K562 (cell line): ENCODE results near the gene GPR152. TPM values are rescaled to one million over a fixed set of nuclear protein-coding genes. Genes with fewer than 3 reads are reported as not detected.

ENCODE experiments used
- ATAC-seq: fragments of 200-7000 bp; cut with Tn5 transposase; 3 replicates; pipeline ENCODE4 v1.9.1; 2020; ENCODE audit warnings: moderate library complexity
- BruUV-seq: library from RNA; stranded (reverse); fragments of 400-500 nt; replicated peaks from 2 replicates; lab custom pipeline; 2021; lab: Mats Ljungman, UMichigan
- CTCF ChIA-PET: fragments of 300-600 bp; formaldehyde crosslinking; extraction: SDS; loops from one replicate; lab custom pipeline; 2021; ENCODE audit warnings: low intra/inter-chr PET ratio; lab: Yijun Ruan, JAX
- POLR2A ChIA-PET: fragments of 300-600, 350-650 bp; sonication (Branson Sonifier 250); formaldehyde crosslinking; extraction: SDS; loops from one replicate; lab custom pipeline; 2021; ENCODE audit warnings: antibody characterized with exemption, inconsistent platforms; lab: Yijun Ruan, JAX
- DNase-seq, 4 experiments: peaks; one replicate each; pipeline versions ENCODE4 v3.0.0 to v3.0.0-alpha.2; 2011 to 2018; ENCODE audit warnings: low spot score in 3 of 4, mixed read lengths in 3 of 4; ENCODE audit errors: extremely low read depth in 1 of 4
- FAIRE-seq: peaks from 2 replicates; lab custom pipeline; 2011; peaks lifted over from hg19 to GRCh38; lab: Jason Lieb, UNC
- H2AFZ ChIP-seq: 2 replicates; pipeline ENCODE4 v1.6.0; 2011; ENCODE audit warnings: low read depth, low read length, control low read depth, inconsistent platforms
- H3K27ac ChIP-seq: fragments of 200-600 bp; 3 replicates; pipeline ENCODE4 v1.8.0; 2011; ENCODE audit warnings: low read depth, mild to moderate bottlenecking, control low read depth, inconsistent platforms, low read length, moderate library complexity, mixed read lengths; ENCODE audit errors: extremely low read depth
- H3K27me3 ChIP-seq, 2 experiments: fragments of 300-600 bp in 1 of 2; 2 replicates in 1 of 2; 3 replicates in 1 of 2; pipeline versions ENCODE4 v1.6.0 to v1.8.0; 2011; ENCODE audit warnings: inconsistent platforms in 2 of 2, low read length in 2 of 2, mild to moderate bottlenecking in 1 of 2, mixed read lengths in 1 of 2, moderate library complexity in 1 of 2; ENCODE audit not compliant: control insufficient read depth in 2 of 2, insufficient read depth in 2 of 2
- H3K36me3 ChIP-seq: fragments of 300-600 bp; 3 replicates; pipeline ENCODE4 v1.8.0; 2011; ENCODE audit warnings: mild to moderate bottlenecking, low read length, inconsistent platforms; ENCODE audit not compliant: control insufficient read depth, insufficient read depth
- H3K4me1 ChIP-seq, 2 experiments: fragments of 200-600 bp in 1 of 2; replicated peaks in 1 of 2; 2 replicates in 1 of 2; 3 replicates in 1 of 2; pipeline versions ENCODE4 v1.5.1 to v1.8.0; 2011; ENCODE audit warnings: inconsistent platforms in 2 of 2, low read length in 2 of 2, mild to moderate bottlenecking in 1 of 2, mixed read lengths in 1 of 2, moderate library complexity in 1 of 2; ENCODE audit not compliant: control insufficient read depth in 2 of 2, insufficient read depth in 2 of 2
- H3K4me2 ChIP-seq: 2 replicates; pipeline ENCODE4 v1.6.1; 2011; ENCODE audit warnings: low read length, control low read depth, inconsistent platforms, mixed read lengths; ENCODE audit not compliant: insufficient read depth
- H3K4me3 ChIP-seq: fragments of 200-600 bp; sonication (generic), shearing (Covaris generic); 2 replicates; pipeline ENCODE4 v1.5.1; 2016; ENCODE audit warnings: control low read depth, inconsistent platforms
- H3K79me2 ChIP-seq: fragments of 200-600 bp; 3 replicates; pipeline ENCODE4 v1.8.0; 2011; ENCODE audit warnings: low read length, inconsistent platforms; ENCODE audit not compliant: control insufficient read depth, insufficient read depth
- H3K9ac ChIP-seq, 2 experiments: 2 replicates each; pipeline versions ENCODE4 v1.6.0 to v1.6.1; 2011; ENCODE audit warnings: low read depth in 2 of 2, low read length in 2 of 2, control low read depth in 1 of 2, inconsistent platforms in 1 of 2, mild to moderate bottlenecking in 1 of 2, mixed read lengths in 1 of 2; ENCODE audit not compliant: insufficient read depth in 1 of 2
- H3K9me1 ChIP-seq: one replicate; pipeline ENCODE4 v1.6.0; 2011; ENCODE audit warnings: inconsistent platforms, mild to moderate bottlenecking, low read length, moderate library complexity; ENCODE audit not compliant: control insufficient read depth, insufficient read depth
- H3K9me3 ChIP-seq: replicated peaks from 2 replicates; pipeline ENCODE4 v1.5.1; 2011; ENCODE audit warnings: low read depth, low read length, inconsistent platforms; ENCODE audit not compliant: control insufficient read depth, insufficient read depth
- H4K20me1 ChIP-seq: replicated peaks from 2 replicates; pipeline ENCODE4 v1.6.1; 2011; ENCODE audit warnings: low read length, inconsistent platforms, mixed read lengths; ENCODE audit not compliant: control insufficient read depth, insufficient read depth
- GATAD2A ChIP-seq: fragments of 450-650 bp; IDR thresholded peaks from 2 replicates; pipeline ENCODE4 v1.6.1; 2017
- PHF21A ChIP-seq: fragments of 450-650 bp; IDR thresholded peaks from 2 replicates; pipeline ENCODE4 v1.6.1; 2017; ENCODE audit warnings: low read depth, borderline replicate concordance
- PHTF2 ChIP-seq: fragments of 250-450 bp; sonication (Bioruptor Pico); IDR thresholded peaks from 2 replicates; pipeline ENCODE4 v1.5.0; 2021; ENCODE audit warnings: mild to moderate bottlenecking
- RB1 ChIP-seq: fragments of 450-650 bp; IDR thresholded peaks from 2 replicates; pipeline ENCODE4 v1.6.1; 2017; ENCODE audit warnings: low read depth, mild to moderate bottlenecking
- SNRNP70 ChIP-seq: fragments of 200-400 bp; formaldehyde crosslinking; optimal IDR thresholded peaks from 2 replicates; pipeline ENCODE3; 2017; ENCODE audit warnings: low read depth, low read length
- TRIM28 ChIP-seq: fragments of 450-650 bp; IDR thresholded peaks from 2 replicates; pipeline ENCODE4 v1.6.1; 2017
- ZNF431 ChIP-seq: sonication (generic); formaldehyde crosslinking; IDR thresholded peaks from 2 replicates; pipeline ENCODE4 v1.8.0; 2022; ENCODE audit warnings: mild to moderate bottlenecking, missing genetic modification reagents
- ZNF668 ChIP-seq: fragments of 250-450 bp; sonication (Bioruptor Pico); IDR thresholded peaks from 2 replicates; pipeline ENCODE4 v1.8.0; 2022; ENCODE audit warnings: mild to moderate bottlenecking, inconsistent platforms
- WGBS: fragments of 100-300 bp; shearing (Covaris generic); methylation state at CpG from one replicate; pipeline ENCODE4 v1.1.6; 2016; ENCODE audit warnings: low coverage, mixed read lengths; ENCODE audit not compliant: insufficient coverage; ENCODE audit errors: missing lambda C conversion rate; 5-methylcytosine and 5-hydroxymethylcytosine counted together
- in situ Hi-C: fragments of 300-500 bp; cut with MboI; formaldehyde crosslinking; loops from 4 replicates; pipeline ENCODE4 v1.15.0; 2018; ENCODE audit warnings: inconsistent platforms, mixed read lengths
- intact Hi-C: fragments of 100-400 bp; cut with micrococcal nuclease; formaldehyde crosslinking; loops from 2 replicates; pipeline ENCODE4 v1.14.2; 2022
- polyA plus RNA-seq, 8 experiments: library from polyadenylated mRNA; depleted of rRNA in 4 of 8; stranded (reverse) in 5 of 8; unstranded in 3 of 8; fragments of >200 nt; fragmentation: Nextera tagmentation in 2 of 8; fragmentation: Illumina TruSeq in 1 of 8; extraction: Ambion mirVana in 2 of 8; extraction: Trizol in 1 of 8; gene quantifications; 2 replicates each; pipeline versions ENCODE4 v1.2.1 to v1.2.3, GENCODE V29; 2011 to 2014; ENCODE audit warnings: inconsistent platforms in 1 of 8, missing spikeins in 1 of 8
- total RNA-seq, 7 experiments: library from RNA; depleted of rRNA in 6 of 7; stranded (reverse); fragments of >200 nt in 6 of 7; fragmentation: Illumina TruSeq in 2 of 7; extraction: Trizol in 2 of 7; gene quantifications; 2 replicates each; pipeline versions ENCODE4 v1.2.1 to v1.2.3, GENCODE V29; 2011 to 2021; ENCODE audit warnings: low replicate concordance in 1 of 7
- TF ChIP-seq, protein P1 (sequence below), 2 experiments: fragments of 450-650 bp; conservative IDR thresholded peaks; 2 replicates each; pipeline ENCODE4 v1.6.1; 2017; ENCODE audit warnings: mild to moderate bottlenecking in 2 of 2, moderate library complexity in 2 of 2

Gene GPR152
- total and polyA plus RNA-seq, 9 of the 15 experiments (the other 6 are each of a cell fraction or from before 2014, with no cell fraction given): not detected

DNA sequence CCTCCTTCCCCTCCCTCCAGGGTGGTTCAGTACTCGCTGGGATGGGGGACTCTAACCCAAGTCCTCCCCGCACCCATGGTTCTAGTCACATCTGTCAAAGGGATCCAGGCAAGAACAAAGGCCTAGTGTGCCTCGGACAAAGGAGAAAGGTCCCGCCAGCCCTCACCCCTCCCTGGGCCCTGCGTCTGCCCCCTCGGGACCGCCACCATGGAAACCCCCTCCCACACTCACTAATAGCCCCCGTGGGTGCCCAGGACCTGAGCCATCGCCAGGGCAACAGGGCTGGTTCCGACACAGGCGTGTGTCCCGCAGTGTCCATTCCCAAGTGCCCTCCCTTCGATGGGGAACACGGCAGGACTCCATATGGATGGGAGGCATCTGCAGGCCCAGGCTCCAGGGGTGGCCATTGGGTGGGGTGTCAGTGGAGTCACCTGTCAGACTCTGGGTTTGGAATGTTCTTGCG lies 42.1 kb downstream of the GPR152 start:
- Histone ChIP-seq H3K9me1 (no peaks in the 10 kb centered on the region), H3K36me3 (no peaks in the 10 kb centered on the region), H4K20me1 (no peaks in the 10 kb centered on the region; the same call in 1 of the 2 replicates), H2AFZ (no peak overlapping the region), H3K27me3 (no peaks in the 10 kb centered on the region), H3K79me2 (no peaks in the 10 kb centered on the region), H3K9me3 (no peaks in the 10 kb centered on the region), H3K4me2 (no peak overlapping the region), H3K4me3 (no peak overlapping the region), H3K9ac (peak overlapping the region in 1 of 2 experiments; percentile 69; a peak in 2 of 4 replicates), H3K4me1 (peaks cover 21 to 66% of the 10 kb centered on the region in 2 experiments), H3K27ac (no peak overlapping the region)
- 57% methylated on average over 5 of the region's 15 CpGs for WGBS
- TF ChIP-seq TRIM28: no peak
- TF ChIP-seq, protein P1, sequence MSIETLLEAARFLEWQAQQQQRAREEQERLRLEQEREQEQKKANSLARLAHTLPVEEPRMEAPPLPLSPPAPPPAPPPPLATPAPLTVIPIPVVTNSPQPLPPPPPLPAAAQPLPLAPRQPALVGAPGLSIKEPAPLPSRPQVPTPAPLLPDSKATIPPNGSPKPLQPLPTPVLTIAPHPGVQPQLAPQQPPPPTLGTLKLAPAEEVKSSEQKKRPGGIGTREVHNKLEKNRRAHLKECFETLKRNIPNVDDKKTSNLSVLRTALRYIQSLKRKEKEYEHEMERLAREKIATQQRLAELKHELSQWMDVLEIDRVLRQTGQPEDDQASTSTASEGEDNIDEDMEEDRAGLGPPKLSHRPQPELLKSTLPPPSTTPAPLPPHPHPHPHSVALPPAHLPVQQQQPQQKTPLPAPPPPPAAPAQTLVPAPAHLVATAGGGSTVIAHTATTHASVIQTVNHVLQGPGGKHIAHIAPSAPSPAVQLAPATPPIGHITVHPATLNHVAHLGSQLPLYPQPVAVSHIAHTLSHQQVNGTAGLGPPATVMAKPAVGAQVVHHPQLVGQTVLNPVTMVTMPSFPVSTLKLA (conservative IDR thresholded peaks at IDR 0.05): no peak
- TF ChIP-seq SNRNP70: no peak
- no peak for TF ChIP-seq ZNF431 (CRISPR knock-in tag)
- no peak for TF ChIP-seq ZNF668 (CRISPR knock-in tag)
- TF ChIP-seq PHTF2 (CRISPR knock-in tag): no peak
- TF ChIP-seq PHF21A: no peak
- no peak for TF ChIP-seq GATAD2A
- no peak for TF ChIP-seq RB1
- CTCF ChIA-PET: no interaction called here
- no peak for FAIRE-seq
- intact Hi-C loops: no loop called here
- POLR2A ChIA-PET: no interaction called here
- no peak for ATAC-seq
- BruUV-seq: no TSS peak
- in situ Hi-C loops: no loop called here
- no peak for DNase-seq
